Cerebellar nuclear complex (tissue), 1 donor: Measurements from ENCODE around the gene PRDM2.

Experiments used
- DNase-seq, 2 experiments: peaks; one replicate each; lab custom pipeline; 2025; lab: John Stamatoyannopoulos, UW

PRDM2 gene

GRCh38 chr1:13793088-13793730 is 93.2 kb downstream of the PRDM2 start:
- DNase-seq = no peak

DNA sequence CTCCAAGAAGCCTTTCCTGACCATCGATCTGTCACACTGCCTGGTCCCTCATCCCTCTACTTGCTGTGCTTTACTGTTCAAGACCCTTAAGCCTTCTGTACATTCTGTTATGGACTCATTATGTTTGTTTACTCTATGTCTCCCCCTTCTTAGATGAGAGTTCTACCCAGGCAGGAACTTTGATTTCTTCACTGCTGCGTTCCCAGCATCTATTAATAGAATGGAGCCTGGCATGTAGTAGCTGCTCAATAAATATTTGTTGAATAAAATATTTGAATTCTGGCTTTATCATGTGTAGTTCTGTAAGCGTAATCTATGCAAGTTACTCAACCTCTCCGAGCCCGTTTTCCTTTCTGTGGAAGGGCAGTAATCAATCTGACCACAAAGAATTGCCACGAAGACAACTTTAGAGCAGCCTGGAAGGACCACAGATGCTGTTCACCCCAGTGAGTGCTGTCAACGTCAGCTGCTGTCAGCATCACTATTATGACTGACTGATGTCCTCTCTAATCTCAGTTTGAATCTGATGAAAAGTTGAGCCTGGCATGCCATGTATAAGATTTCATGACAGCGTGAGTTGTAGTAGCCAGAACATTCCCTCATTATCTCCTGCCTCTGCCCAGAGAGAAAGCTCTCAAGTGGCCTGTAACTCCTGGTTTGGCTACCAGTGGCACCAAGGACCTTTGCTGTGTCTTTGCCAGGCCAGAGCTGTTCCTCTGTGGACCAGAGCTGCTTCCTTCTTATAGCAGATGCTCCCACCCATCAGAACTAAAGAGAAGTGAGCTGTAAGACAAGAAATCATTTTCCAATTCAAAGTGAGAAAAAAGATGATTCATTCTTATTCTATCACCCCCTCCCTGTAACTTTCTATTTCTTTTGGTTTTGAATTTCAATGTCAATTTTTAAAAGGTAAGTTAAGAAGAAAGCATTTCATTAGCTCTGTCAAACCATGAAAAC is 94.5 kb downstream of the PRDM2 start:
- DNase-seq = no peak

DNA sequence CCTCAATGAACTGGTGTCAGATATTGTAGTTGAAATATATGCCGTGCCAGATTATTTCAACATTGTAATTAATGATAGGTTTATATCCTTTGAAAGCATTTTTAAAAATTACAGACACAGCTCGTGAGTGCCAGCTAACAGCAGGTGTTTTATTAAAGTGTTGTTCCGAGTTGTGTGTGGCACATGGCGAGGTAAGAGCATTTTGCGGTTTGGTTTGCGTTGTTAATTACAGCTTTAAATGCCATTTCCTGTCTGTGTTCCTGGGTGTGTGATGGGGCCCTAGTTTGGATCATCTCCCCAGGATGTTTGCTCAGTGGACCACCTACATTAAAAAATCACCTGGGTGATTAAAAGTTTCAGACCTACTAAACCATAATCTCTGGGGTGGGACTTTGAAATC is 97.4 kb downstream of the PRDM2 start:
- DNase-seq = no peak

- DNase-seq = no peak
Measured at GRCh38 chr1:13798120-13798519, 98.1 kb downstream of the PRDM2 start.

DNA sequence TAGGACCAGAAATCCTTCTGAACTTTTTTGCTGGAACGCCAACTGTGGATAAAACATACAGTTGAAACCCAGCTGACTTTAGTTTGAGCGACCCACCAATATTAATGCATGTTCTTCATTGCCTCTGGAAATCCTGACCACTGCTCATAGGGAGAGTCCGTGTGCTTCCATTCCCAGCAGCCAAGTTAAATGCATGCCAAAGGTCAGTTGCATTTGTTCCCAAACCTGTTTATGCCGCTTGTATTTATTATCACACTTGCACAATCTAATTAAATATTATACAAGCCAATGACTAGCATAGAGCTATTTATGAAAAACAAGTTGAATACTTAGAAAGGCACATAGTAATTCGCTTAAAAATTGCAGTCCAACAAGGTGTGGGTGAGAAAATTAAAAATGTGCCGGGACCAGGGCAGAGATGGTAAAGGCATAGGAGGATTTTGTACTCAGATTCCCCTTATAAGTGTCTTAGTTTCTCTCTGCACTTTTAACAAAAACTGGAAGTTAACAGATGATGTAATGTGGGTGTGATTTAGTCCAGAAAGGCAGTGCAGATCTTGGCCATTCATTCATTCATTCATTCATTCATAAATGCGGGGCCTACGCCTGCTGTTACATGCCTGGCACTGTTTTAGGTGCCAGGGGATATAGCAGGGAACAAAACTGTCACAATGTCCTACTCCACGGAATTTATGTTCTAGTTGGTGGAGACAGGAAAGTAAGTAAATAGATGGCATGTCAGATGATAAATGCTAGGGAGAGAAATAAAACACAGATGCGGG is 99.7 kb downstream of the PRDM2 start:
- DNase-seq = no peak

- DNase-seq = no peak
Measured at GRCh38 chr1:13801232-13801631, 101.2 kb downstream of the PRDM2 start.

DNA sequence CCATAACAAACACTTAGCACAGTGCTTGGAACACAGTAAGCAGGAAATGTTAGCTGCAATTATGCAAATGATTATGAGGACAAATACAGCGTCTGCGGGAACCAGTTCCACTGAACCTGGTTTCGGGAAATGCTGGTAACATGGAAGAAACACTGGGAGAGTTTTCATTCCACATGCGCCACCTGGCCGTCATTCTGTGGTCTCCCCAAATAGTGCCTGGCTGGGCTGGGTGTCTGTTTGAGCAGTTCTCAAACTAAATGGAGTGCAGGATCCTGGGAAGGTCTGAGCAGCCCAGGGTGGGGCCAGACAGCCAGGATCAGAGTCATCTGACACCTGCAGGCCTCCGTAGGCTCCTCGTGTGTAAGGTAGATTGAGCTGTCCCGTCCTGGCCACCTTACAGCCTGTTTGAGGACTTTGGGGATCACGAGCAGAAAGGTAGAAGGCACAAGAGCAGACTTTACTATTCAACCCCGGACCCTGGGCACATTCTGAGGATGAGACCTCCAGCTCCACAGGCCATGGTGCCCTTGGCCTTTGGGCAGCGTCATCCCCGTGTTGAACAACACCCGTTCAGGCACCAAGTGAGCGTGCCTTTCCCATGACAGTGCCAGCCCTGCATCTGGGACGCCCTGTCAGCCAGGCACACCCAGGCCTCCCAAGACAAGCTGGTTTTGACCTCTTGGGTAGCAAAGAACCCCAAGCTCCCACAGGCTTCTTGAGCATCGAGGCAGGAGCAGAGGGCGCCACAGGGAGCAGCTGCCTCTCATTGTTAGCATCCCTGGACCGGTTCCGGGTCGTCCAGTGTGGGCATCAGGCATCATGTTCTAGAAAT is 101.9 kb downstream of the PRDM2 start:
- DNase-seq = no peak

DNA sequence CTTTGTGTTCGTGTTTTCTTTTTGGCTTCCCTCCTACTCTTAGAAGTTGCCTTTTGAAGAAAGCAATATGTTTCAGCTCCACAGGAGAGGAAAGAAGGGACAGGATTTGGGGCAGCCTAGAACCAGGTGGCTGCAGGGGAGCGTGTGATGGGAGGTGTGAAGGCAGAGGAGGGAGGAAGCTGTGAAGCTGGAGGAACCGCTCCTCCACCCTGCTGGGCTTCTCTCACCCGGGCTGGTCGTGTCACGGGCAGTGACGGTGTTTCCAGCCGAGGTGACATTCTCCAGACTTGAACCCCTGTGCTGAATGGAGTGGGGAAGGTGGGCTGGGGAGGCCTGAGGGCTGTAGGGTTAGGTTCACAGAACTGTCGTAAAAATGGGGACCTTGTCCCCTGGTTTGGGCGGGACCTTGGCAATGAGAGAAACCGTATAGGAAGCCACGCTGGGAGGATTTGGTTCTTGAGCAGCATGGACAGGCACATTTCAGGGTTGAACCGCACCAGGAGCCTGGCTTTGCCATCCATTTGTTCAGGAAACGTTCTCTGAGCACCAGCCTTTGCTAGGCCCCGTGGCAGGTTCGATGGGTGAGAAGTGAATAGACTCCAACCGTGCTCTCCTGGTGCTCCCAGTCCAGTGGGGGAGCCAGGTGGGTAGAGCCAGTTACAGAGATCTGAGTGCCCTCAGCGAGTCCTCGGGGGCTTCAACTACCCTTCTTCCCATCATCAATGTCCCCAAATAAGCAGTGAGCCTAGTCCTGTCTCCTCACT is 103.0 kb downstream of the PRDM2 start:
- DNase-seq = no peak

DNA sequence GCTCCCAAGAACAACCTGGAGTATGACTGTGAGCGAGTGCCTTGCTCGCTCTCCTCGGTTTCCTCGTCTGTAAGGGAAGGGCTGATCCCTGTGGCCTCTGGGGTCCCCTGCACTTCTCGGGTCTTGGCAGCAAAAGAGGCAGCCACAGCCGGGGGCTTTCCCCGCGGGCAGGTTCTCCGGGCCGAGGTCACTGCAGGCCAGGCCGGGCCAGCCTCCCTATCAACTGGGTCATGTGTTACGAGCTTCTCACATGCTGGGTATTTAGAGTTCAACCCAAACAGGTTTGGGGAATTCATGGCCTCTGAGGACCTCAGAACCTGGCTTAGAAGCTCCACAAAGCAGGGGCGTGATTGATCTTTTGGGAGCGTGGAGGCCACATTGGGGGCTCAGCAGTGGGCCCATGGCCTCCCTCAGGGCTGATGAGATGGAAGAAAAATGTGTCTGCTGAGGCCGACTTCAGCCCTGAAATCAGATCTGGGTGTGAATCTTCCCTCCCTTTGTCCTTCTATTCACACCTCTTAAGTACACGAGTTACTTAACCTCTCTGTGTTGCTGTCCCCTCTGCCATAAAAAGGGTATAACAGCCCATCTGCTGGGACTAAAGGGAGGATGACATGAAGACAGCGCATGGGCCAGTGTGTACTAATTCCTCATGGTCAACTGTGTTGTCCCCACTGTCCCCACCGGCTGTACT is 103.7 kb downstream of the PRDM2 start:
- no peak for DNase-seq

DNA sequence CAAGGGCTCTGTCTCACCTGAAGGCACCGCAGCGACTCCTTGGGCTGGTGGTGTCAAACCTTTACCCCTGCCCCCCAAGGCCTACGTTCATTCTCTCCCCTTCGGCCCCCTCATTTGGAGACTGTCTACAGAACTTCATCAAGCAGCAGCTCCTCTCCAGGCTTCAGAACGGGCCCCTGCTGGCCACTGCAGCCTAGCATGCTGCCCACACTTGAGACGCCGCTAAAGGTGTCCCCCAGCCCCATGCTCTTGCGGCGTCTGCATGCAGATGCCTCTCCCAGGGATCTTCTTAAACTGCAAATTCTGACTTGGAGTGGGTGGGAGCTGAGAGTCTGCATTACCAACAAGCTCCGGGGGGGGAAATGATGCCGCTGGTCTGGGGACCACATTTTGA is 104.2 kb downstream of the PRDM2 start:
- no peak for DNase-seq

DNA sequence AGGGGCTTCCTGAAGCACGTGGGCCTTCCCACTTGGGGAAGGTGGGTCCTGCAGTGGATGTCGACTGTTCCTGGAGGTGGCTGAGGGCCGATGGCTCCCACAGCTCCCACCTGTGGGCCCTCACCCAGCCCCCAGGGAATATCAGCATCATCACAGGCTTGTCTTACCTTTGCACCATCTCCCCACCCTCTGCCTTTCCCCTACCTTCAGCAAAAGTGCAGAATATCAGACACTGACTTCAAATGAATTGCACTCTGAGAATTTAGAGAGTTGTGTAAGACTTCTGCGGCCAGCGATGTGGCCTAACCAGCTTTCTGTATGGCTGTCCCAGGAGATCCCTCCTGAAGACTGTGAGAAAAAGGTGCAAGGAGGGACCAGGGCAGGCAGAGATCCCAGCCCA is 105.4 kb downstream of the PRDM2 start:
- no peak for DNase-seq

DNA sequence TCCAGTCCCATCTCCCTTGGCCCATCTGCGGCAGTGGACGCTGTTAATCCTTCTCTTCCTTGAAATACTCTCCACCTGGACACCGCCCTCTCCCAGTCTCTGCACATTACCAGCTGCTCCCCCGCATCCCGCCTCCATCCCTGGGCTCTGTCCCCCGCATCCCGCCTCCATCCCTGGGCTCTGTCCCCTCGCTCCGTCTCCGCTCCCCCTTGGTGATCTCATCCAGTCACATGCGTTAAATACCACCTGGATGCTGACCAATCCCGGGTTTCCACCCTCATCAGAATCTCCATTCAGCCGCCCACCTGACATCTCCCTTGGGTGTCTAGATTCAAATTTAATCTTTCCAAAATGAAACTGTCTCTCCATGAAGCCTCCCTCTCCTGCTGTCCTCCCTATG is 106.1 kb downstream of the PRDM2 start:
- DNase-seq = no peak

GRCh38 chr1:13807209-13807608 is 107.2 kb downstream of the PRDM2 start:
- DNase-seq = no peak

DNA sequence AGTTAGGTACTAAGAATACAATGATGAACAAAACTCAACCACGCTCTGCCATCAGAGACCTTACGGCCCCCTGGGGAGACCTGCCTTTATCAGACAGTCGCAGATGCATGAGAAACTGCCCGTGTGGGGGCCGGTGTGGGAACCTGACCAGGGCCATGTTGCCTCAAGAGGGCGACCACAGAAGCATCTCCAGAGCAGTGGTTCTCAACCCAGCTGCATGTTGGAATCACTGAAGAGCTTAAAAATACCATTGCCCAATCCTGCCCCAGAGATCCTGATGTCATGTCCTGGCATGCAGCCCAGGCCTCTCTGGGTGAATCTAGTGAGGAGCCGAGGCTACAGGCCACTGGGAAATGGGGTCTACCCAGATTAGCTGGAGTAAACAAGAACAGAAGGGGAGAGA is 108.7 kb downstream of the PRDM2 start:
- peak in 1 of 2 experiments; percentile 15 for DNase-seq

GRCh38 chr1:13809461-13810159 is 109.6 kb downstream of the PRDM2 start:
- DNase-seq = no peak

- DNase-seq = no peak
Measured at GRCh38 chr1:13812456-13813397, 112.7 kb downstream of the PRDM2 start.

DNA sequence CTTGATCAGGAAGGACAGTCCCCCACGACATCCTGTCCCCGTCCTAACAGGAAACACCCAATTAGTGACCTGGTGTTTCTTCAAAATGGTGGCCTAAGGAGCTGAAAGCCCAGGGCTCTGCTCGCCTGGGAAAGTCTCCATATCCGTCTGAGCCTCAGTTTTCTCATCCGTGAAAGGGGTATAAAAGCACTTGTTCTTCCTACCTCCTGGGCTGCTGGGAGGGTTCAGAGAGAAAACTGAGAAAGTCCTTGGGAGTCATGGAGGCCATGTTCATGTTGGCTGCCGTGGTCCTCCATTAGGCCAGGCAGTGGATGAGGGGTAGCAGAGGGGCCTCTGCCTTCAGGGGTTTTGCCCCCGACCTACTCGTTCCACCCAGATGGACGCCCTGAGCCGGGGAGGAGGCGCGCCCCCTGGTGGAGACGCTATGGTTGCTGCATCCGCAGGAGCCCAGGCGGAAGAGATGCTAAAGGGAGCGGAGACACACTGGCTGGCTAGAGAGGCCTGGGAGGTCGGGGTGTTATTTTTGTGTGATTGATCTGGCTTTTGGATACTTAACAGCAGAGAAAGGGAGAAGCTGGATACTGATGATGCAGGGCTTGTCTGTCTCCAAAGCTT is 113.5 kb downstream of the PRDM2 start:
- no peak for DNase-seq

DNA sequence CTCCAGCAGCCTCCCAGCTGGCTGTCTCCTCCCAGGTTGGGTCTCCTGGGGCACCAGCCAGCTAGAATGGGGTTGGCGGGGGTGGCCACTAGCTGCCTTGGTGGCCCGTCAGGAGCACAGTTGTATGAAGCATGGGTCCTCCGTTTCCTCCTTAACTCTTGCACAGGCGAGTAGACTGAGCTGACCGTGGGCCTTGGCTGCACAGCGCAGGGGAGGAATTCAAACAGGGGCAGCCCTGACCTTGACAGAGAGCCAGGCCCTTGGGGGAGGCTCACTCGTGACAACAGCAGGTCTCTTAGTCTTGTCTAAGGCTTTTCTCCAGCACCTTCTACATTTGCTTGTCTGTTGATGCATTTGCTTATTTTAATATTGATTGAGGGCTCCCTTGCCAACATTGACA is 114.1 kb downstream of the PRDM2 start:
- no peak for DNase-seq
